Large intestine (tissue), 12 donors: ENCODE measurements around the gene PIP4P1. TPM values are rescaled to one million over a fixed set of nuclear protein-coding genes. Genes with fewer than 3 reads are reported as not detected.
"Not testable (repeated sequence)": the region's sequence is repeated elsewhere in the genome, so short reads cannot be mapped to it uniquely, and the experiment has no call there.

Source experiments
- DNase-seq, 2 donors: peaks; one replicate each; pipeline versions ENCODE4 v3.0.0 to v3.0.0-alpha.2; 2013
- H3K27ac ChIP-seq: one replicate; pipeline ENCODE4 v1.5.1; 2013; ENCODE audit warnings: low read length
- H3K27me3 ChIP-seq: 2 replicates; pipeline ENCODE4 v1.6.1; 2013; ENCODE audit warnings: low read length; ENCODE audit not compliant: control insufficient read depth, insufficient read depth
- H3K36me3 ChIP-seq: 2 replicates; pipeline ENCODE4 v1.6.1; 2013; ENCODE audit warnings: low read length; ENCODE audit not compliant: control insufficient read depth, insufficient read depth
- H3K4me1 ChIP-seq: one replicate; pipeline ENCODE4 v1.6.1; 2013; ENCODE audit warnings: low read length; ENCODE audit not compliant: control insufficient read depth, insufficient read depth
- H3K4me3 ChIP-seq: one replicate; pipeline ENCODE4 v1.5.1; 2013; ENCODE audit warnings: low read length
- H3K9me3 ChIP-seq: one replicate; pipeline ENCODE4 v1.6.1; 2013; ENCODE audit warnings: mild to moderate bottlenecking, low read depth, low read length, moderate library complexity; ENCODE audit not compliant: control insufficient read depth
- WGBS: methylation state at CpG from one replicate; pipeline ENCODE4 v1.1.5; 2013; ENCODE audit warnings: low lambda C conversion rate; ENCODE audit not compliant: insufficient coverage; 5-methylcytosine and 5-hydroxymethylcytosine counted together
- long read RNA-seq, 11 donors: transcript quantifications; one replicate each; lab custom pipeline, GENCODE V29; 2026
- polyA plus RNA-seq: library from polyadenylated mRNA; unstranded; fragments of 120-200 nt; gene quantifications from one replicate; pipeline ENCODE4 v1.2.1, GENCODE V29; 2013

PIP4P1 gene
- polyA plus RNA-seq: 44.0 TPM
- long read RNA-seq, donor 1, transcript PIP4P1-201 (7 exons, 1,961 nt): major isoform, 8 of 97 reads
- long read RNA-seq, donor 1, transcript PIP4P1-202 (7 exons, 1,696 nt): minor isoform, 5 of 97 reads
- long read RNA-seq, donor 1, partial matches to known transcripts: 29 of 97 reads
- long read RNA-seq, donor 1, other reads (novel, unspliced or antisense): 54 of 97 reads
- long read RNA-seq, donor 2, transcript PIP4P1-201 (7 exons, 1,961 nt): major isoform, 13 of 568 reads
- long read RNA-seq, donor 2, transcript PIP4P1-202 (7 exons, 1,696 nt): minor isoform, 7 of 568 reads
- long read RNA-seq, donor 2, partial matches to known transcripts: 385 of 568 reads
- long read RNA-seq, donor 2, other reads (novel, unspliced or antisense): 163 of 568 reads
- long read RNA-seq, donor 3: 0 reads
- long read RNA-seq, donor 4, partial matches to known transcripts: 0 of 5 reads
- long read RNA-seq, donor 4, other reads (novel, unspliced or antisense): 0 of 5 reads
- long read RNA-seq, donor 5, transcript PIP4P1-201 (7 exons, 1,961 nt): major isoform, 6 of 151 reads
- long read RNA-seq, donor 5, partial matches to known transcripts: 99 of 151 reads
- long read RNA-seq, donor 5, other reads (novel, unspliced or antisense): 41 of 151 reads
- long read RNA-seq, donor 6, transcript PIP4P1-202 (7 exons, 1,696 nt): minor isoform, 8 of 18 reads
- long read RNA-seq, donor 6, transcript PIP4P1-201 (7 exons, 1,961 nt): major isoform, 10 of 18 reads
- long read RNA-seq, donor 6, partial matches to known transcripts: 0 of 18 reads
- long read RNA-seq, donor 6, other reads (novel, unspliced or antisense): 0 of 18 reads
- long read RNA-seq, donor 7, partial matches to known transcripts: 0 of 3 reads
- long read RNA-seq, donor 7, other reads (novel, unspliced or antisense): 0 of 3 reads
- long read RNA-seq, donor 8, transcript PIP4P1-201 (7 exons, 1,961 nt): major isoform, 15 of 26 reads
- long read RNA-seq, donor 8, transcript PIP4P1-202 (7 exons, 1,696 nt): minor isoform, 10 of 26 reads
- long read RNA-seq, donor 8, partial matches to known transcripts: 0 of 26 reads
- long read RNA-seq, donor 8, other reads (novel, unspliced or antisense): 0 of 26 reads
- long read RNA-seq, donor 9, transcript PIP4P1-201 (7 exons, 1,961 nt): major isoform, 8 of 17 reads
- long read RNA-seq, donor 9, transcript PIP4P1-202 (7 exons, 1,696 nt): minor isoform, 6 of 17 reads
- long read RNA-seq, donor 9, partial matches to known transcripts: 0 of 17 reads
- long read RNA-seq, donor 9, other reads (novel, unspliced or antisense): 0 of 17 reads
- long read RNA-seq, donor 10, transcript PIP4P1-202 (7 exons, 1,696 nt): minor isoform, 8 of 45 reads
- long read RNA-seq, donor 10, transcript PIP4P1-201 (7 exons, 1,961 nt): major isoform, 21 of 45 reads
- long read RNA-seq, donor 10, partial matches to known transcripts: 13 of 45 reads
- long read RNA-seq, donor 10, other reads (novel, unspliced or antisense): 0 of 45 reads
- long read RNA-seq, donor 11, transcript PIP4P1-201 (7 exons, 1,961 nt): minor isoform, 6 of 16 reads
- long read RNA-seq, donor 11, transcript PIP4P1-202 (7 exons, 1,696 nt): major isoform, 8 of 16 reads
- long read RNA-seq, donor 11, partial matches to known transcripts: 0 of 16 reads
- long read RNA-seq, donor 11, other reads (novel, unspliced or antisense): 0 of 16 reads

GRCh38 chr14:20461225-20462141 is at the start of gene PIP4P1:
Gene PIP4P1, minus strand, starts transcription at chr14:20461434. Its CDS starts 109 bp downstream, at chr14:20461325.
- H3K4me1 ChIP-seq: peaks cover 34% of the 10 kb centered on the region
- peak within 1 kb of the TSS; percentile 95 for H3K27ac ChIP-seq
- peak; percentile 100 for DNase-seq
- no peaks in the 10 kb centered on the region for H3K27me3 ChIP-seq
- H3K36me3 ChIP-seq: peaks cover 36% of the 10 kb centered on the region
- H3K4me3 ChIP-seq: peak within 1 kb of the TSS; percentile 88
- 0% methylated on average over 2 of the region's 67 CpGs for WGBS
- no peaks in the 10 kb centered on the region for H3K9me3 ChIP-seq

- DNase-seq: no peak
- H3K4me3 ChIP-seq: no peak overlapping the region
- WGBS: 92% methylated on average over 4 of the region's 8 CpGs
Measured at GRCh38 chr14:20508367-20508766, 47.1 kb upstream of the PIP4P1 start.

GRCh38 chr14:20507537-20507936 is 46.3 kb upstream of the PIP4P1 start:
- not testable (repeated sequence) for H3K4me1 ChIP-seq, H3K27ac ChIP-seq, H3K4me3 ChIP-seq, DNase-seq, H3K9me3 ChIP-seq, H3K27me3 ChIP-seq, H3K36me3 ChIP-seq
- WGBS: no CpG with 5 or more reads among the region's 3 CpGs

More at GRCh38 chr14:20508367-20508766, 47.1 kb upstream of the PIP4P1 start:
- Histone ChIP-seq H3K27ac (no peak overlapping the region), H3K27me3 (peaks cover 5% of the 10 kb centered on the region), H3K9me3 (no peaks in the 10 kb centered on the region), H3K36me3 (no peaks in the 10 kb centered on the region), H3K4me1 (no peaks in the 10 kb centered on the region)

- WGBS: no CpG with 5 or more reads among the region's 30 CpGs
Measured at GRCh38 chr14:20506752-20507151, 45.5 kb upstream of the PIP4P1 start.

GRCh38 chr14:20506276-20506675 is 45.0 kb upstream of the PIP4P1 start:
- not testable (repeated sequence) for H3K4me1 ChIP-seq, H3K4me3 ChIP-seq, H3K9me3 ChIP-seq, H3K27me3 ChIP-seq, H3K36me3 ChIP-seq, H3K27ac ChIP-seq, DNase-seq
- no CpG with 5 or more reads among the region's 30 CpGs for WGBS

More at GRCh38 chr14:20506752-20507151, 45.5 kb upstream of the PIP4P1 start:
- H3K9me3 ChIP-seq, DNase-seq, H3K4me1 ChIP-seq, H3K27me3 ChIP-seq, H3K27ac ChIP-seq, H3K4me3 ChIP-seq, H3K36me3 ChIP-seq: not testable (repeated sequence)

- Histone ChIP-seq H3K36me3 (no peaks in the 10 kb centered on the region), H3K27me3 (no peaks in the 10 kb centered on the region), H3K4me1 (no peaks in the 10 kb centered on the region), H3K4me3 (no peak overlapping the region), H3K9me3 (no peaks in the 10 kb centered on the region), H3K27ac (no peak overlapping the region)
- no peak for DNase-seq
- 17% methylated on average over 1 of the region's 6 CpGs for WGBS
Measured at GRCh38 chr14:20503898-20504297, 42.7 kb upstream of the PIP4P1 start.

- Histone ChIP-seq H3K36me3 (no peaks in the 10 kb centered on the region), H3K4me1 (no peaks in the 10 kb centered on the region), H3K4me3 (no peak overlapping the region), H3K27ac (no peak overlapping the region), H3K27me3 (no peaks in the 10 kb centered on the region), H3K9me3 (no peaks in the 10 kb centered on the region)
- WGBS: no CpG with 5 or more reads among the region's 2 CpGs
- no peak for DNase-seq
Measured at GRCh38 chr14:20501346-20501745, 40.1 kb upstream of the PIP4P1 start.

- Histone ChIP-seq H3K27ac (no peak overlapping the region), H3K4me3 (no peak overlapping the region), H3K9me3 (no peaks in the 10 kb centered on the region), H3K27me3 (no peaks in the 10 kb centered on the region), H3K4me1 (no peaks in the 10 kb centered on the region), H3K36me3 (no peaks in the 10 kb centered on the region)
- no peak for DNase-seq
- WGBS: 92% methylated on average over 3 of the region's 5 CpGs
Measured at GRCh38 chr14:20499881-20500280, 38.6 kb upstream of the PIP4P1 start.

- H3K36me3 ChIP-seq: no peaks in the 10 kb centered on the region
- no peak overlapping the region for H3K27ac ChIP-seq
- no peak overlapping the region for H3K4me3 ChIP-seq
- WGBS: 73% methylated on average over 3 of the region's 4 CpGs
- H3K27me3 ChIP-seq: no peaks in the 10 kb centered on the region
- no peaks in the 10 kb centered on the region for H3K4me1 ChIP-seq
- no peaks in the 10 kb centered on the region for H3K9me3 ChIP-seq
- no peak for DNase-seq
Measured at GRCh38 chr14:20499108-20499507, 37.9 kb upstream of the PIP4P1 start.
